Uterus (tissue), 4 donors: Measurements from ENCODE around the gene COL24A1. TPM values are rescaled to one million over a fixed set of nuclear protein-coding genes. Genes with fewer than 3 reads are reported as not detected.

Source experiments
- DNase-seq, 2 donors: peaks; one replicate each; pipeline ENCODE4 v3.0.0-alpha.2; 2019 to 2020
- H3K27ac ChIP-seq, 2 donors: fragments of 200-600 bp; sonication (generic); 1 replicate in 1 of 2; 2 replicates in 1 of 2; pipeline ENCODE4 v1.5.1; 2016 to 2018
- H3K27me3 ChIP-seq, 2 donors: fragments of 200-600 bp; sonication (generic); one replicate each; pipeline ENCODE4 v1.5.1; 2018 to 2019; ENCODE audit warnings: control low read depth in 1 of 2
- H3K36me3 ChIP-seq, 2 donors: fragments of 200-600 bp; sonication (generic); one replicate each; pipeline ENCODE4 v1.5.1; 2019; ENCODE audit warnings: control low read depth in 1 of 2
- H3K4me1 ChIP-seq, 2 donors: fragments of 200-600 bp; sonication (generic); one replicate each; pipeline ENCODE4 v1.5.1; 2018 to 2019; ENCODE audit warnings: control low read depth in 1 of 2
- H3K4me3 ChIP-seq, 2 donors: fragments of 200-600 bp; sonication (generic); 1 replicate in 1 of 2; 2 replicates in 1 of 2; pipeline ENCODE4 v1.5.1; 2018 to 2019; ENCODE audit warnings: mild to moderate bottlenecking in 1 of 2
- H3K9me3 ChIP-seq, 2 donors: fragments of 200-600 bp; sonication (generic); one replicate each; pipeline ENCODE4 v1.5.1; 2019; ENCODE audit warnings: control low read depth in 1 of 2
- CTCF ChIP-seq, 4 experiments: fragments of 200-600 bp in 2 of 4; fragments of 450-650 bp in 2 of 4; sonication (generic) in 2 of 4; IDR thresholded peaks; one replicate each; pipeline ENCODE4 v1.5.1; 2016 to 2019; ENCODE audit warnings: antibody characterized with exemption in 4 of 4, mild to moderate bottlenecking in 2 of 4, moderate library complexity in 1 of 4
- POLR2A ChIP-seq, 2 donors: fragments of 450-650 bp; IDR thresholded peaks; one replicate each; pipeline ENCODE4 v1.6.1; 2016; ENCODE audit warnings: antibody characterized with exemption in 2 of 2, mild to moderate bottlenecking in 1 of 2, moderate library complexity in 1 of 2
- intact Hi-C: fragments of 100-400 bp; cut with DNase I; formaldehyde crosslinking; loops from one replicate; pipeline ENCODE4 v1.15.1; 2023; ENCODE audit warnings: low total_unique reads
- total RNA-seq, 4 donors: library from RNA; depleted of rRNA in 3 of 4; stranded (reverse); fragments of >200 nt in 3 of 4; gene quantifications; one replicate each; pipeline versions ENCODE4 v1.1.0 to v1.2.4, GENCODE V29; 2014 to 2023
- donor health status: DM: yes; HTN: yes; CAD: no.

The COL24A1 gene
- total RNA-seq: 1 to 10 TPM in 1 of 4 donors, under 1 TPM in 1, not detected in 2; 0.37 to 9.1 TPM

DNA sequence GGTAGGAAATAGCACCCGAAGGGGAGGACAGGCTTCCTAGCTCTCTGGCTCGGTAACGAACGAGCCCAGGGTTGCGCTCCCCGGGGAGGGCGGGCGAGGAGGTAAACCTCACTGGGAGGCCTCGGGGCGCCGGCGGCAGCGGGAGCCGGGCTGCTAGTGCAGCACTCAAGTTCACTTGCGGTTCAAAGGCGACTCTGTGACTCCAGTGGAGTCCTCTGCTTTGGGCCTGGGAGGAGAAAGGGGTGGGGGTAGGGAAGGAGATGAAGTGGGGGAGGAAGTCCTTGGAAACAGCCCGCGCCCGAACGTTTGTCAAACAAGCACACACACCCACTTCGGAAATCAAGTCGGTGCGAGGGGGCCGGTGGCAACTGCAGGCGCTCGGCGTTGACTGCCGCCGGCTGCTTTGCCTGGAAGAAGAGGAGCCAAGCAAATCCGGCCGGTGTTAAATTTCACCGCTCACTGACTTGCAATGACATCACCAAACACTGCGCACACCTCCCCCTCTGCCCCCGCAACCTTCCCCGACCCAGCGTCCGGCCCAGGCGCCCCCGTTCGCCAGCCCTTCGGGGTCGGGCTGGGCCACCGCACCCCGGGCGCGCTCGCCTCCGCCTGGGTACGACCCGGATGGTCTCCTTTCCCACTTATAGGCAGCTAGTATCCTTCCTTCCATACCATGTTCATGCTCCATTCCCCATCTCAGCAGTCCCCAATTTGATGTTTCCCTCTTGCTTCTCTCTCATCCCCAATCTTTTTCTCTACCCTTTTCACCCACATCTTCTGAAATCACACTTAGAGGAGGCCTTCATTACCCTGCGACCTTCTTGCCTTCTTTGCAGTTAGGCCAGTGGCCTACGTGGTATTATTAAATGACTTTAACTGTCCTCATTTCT is at the start of gene COL24A1:
Gene COL24A1, minus strand, starts transcription at position 207 of the 890 bp plus-strand sequence. CDS start 376 bp downstream, outside the sequence.
- H3K9me3 ChIP-seq: no peaks in the 10 kb centered on the region
- peak within 1 kb of the TSS; percentile 26 to 31 for H3K4me3 ChIP-seq
- peak in 1 of 2 donors; percentile 22 for DNase-seq
- H3K36me3 ChIP-seq: no peaks in the 10 kb centered on the region
- intact Hi-C loops: no loop called here
- TF ChIP-seq POLR2A (IDR thresholded peaks at IDR 0.05) (no peak), CTCF (IDR thresholded peaks at IDR 0.05) (no peak)
- peaks cover 0 to 12% of the 10 kb centered on the region in 2 donors for H3K4me1 ChIP-seq
- H3K27ac ChIP-seq: peak within 1 kb of the TSS in 1 of 2 donors; percentile 1
- no peaks in the 10 kb centered on the region for H3K27me3 ChIP-seq

- H3K36me3 ChIP-seq: no peaks in the 10 kb centered on the region
- no peaks in the 10 kb centered on the region for H3K4me1 ChIP-seq
- intact Hi-C loops: no loop called here
- H3K27ac ChIP-seq: no peak overlapping the region
- H3K9me3 ChIP-seq: no peaks in the 10 kb centered on the region
- no peaks in the 10 kb centered on the region for H3K27me3 ChIP-seq
- no peak for DNase-seq
- H3K4me3 ChIP-seq: no peak overlapping the region
- no peak for TF ChIP-seq CTCF (IDR thresholded peaks at IDR 0.05)
- TF ChIP-seq POLR2A (IDR thresholded peaks at IDR 0.05): no peak
Measured at GRCh38 chr1:86205741-86206140, 49.2 kb upstream of the COL24A1 start.

DNA sequence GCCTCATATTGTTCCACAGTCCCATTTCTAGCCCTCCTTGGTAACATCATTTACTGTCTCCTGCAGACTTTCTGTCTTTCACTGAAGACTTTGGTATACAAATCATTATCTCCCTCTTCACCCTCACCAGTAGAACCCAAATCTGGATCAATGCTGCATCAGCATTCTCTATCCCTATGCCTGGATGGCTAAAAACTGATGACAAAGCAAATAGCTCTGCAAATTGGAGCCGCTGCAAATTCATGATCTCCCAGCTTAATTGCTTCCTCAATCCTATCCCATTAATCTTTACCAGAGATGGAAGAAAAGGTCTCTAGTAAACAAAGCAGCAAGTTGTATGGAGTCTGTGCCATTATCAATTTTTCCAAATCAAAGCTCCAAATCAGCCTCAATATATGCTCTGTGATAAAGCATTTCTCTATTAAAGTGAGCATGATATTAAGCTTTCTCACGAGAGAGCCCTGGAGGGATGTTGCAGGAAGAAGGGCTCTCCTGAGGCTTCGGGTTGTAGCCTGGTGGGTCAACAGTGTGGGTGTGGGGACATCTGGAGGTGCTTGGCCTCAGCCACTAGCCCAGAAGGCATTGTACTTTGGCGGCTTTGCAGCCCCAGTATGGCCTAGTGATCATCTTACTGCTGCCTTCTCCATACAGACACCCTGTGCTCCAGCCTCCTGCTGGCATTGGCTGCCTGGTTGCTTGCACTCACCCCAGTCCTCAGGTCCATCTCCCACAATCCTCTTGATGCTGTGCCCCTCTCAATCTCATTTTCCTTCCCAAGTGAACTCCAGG is 46.2 kb upstream of the COL24A1 start:
- no peak overlapping the region for H3K4me3 ChIP-seq
- TF ChIP-seq POLR2A (IDR thresholded peaks at IDR 0.05) (no peak), CTCF (IDR thresholded peaks at IDR 0.05) (no peak)
- no peak overlapping the region for H3K27ac ChIP-seq
- H3K27me3 ChIP-seq: no peaks in the 10 kb centered on the region
- no peaks in the 10 kb centered on the region for H3K4me1 ChIP-seq
- intact Hi-C loops: no loop called here
- H3K36me3 ChIP-seq: no peaks in the 10 kb centered on the region
- no peak for DNase-seq
- H3K9me3 ChIP-seq: no peaks in the 10 kb centered on the region

DNA sequence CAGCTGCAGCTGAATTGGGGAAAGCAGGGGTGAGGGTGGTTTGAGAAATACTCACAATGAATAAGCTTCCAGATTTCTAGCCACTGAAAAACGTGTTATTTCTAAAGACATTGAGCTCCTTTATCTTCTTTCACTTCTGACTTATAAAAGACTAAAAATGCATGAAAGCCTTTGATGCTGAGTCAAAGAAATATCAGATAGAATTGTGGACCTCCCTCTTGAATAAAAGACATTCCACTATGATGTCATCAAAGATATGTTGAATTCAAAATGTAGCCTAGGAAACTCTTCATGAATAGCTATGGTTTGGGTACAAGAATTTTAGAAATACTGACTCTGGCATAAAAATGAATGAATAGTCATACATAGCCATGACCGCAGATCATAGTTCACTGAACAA is 44.7 kb upstream of the COL24A1 start:
- no peak for DNase-seq
- no peak overlapping the region for H3K27ac ChIP-seq
- H3K4me1 ChIP-seq: no peaks in the 10 kb centered on the region
- H3K9me3 ChIP-seq: no peaks in the 10 kb centered on the region
- H3K27me3 ChIP-seq: no peaks in the 10 kb centered on the region
- no peak overlapping the region for H3K4me3 ChIP-seq
- no peaks in the 10 kb centered on the region for H3K36me3 ChIP-seq
- TF ChIP-seq POLR2A (IDR thresholded peaks at IDR 0.05) (no peak), CTCF (IDR thresholded peaks at IDR 0.05) (no peak)
- intact Hi-C loops: no loop called here

- intact Hi-C loops: no loop called here
Measured at GRCh38 chr1:86200901-86201300, 44.3 kb upstream of the COL24A1 start.

More at GRCh38 chr1:86200901-86201300, 44.3 kb upstream of the COL24A1 start:
- no peak for TF ChIP-seq CTCF (IDR thresholded peaks at IDR 0.05)
- TF ChIP-seq POLR2A (IDR thresholded peaks at IDR 0.05): no peak
- Histone ChIP-seq H3K4me1 (no peaks in the 10 kb centered on the region), H3K4me3 (no peak overlapping the region), H3K27ac (no peak overlapping the region), H3K9me3 (no peaks in the 10 kb centered on the region), H3K36me3 (no peaks in the 10 kb centered on the region), H3K27me3 (no peaks in the 10 kb centered on the region)
- DNase-seq: no peak
